ENCODE results near the gene MYL12B. TPM values are rescaled to one million over a fixed set of nuclear protein-coding genes. Genes with fewer than 3 reads are reported as not detected.
"Not testable (repeated sequence)": the region's sequence is repeated elsewhere in the genome, so short reads cannot be mapped to it uniquely, and the experiment has no call there.

The MYL12B gene
- total RNA-seq, 1 donor from 2014 or later: 275 TPM

DNA sequence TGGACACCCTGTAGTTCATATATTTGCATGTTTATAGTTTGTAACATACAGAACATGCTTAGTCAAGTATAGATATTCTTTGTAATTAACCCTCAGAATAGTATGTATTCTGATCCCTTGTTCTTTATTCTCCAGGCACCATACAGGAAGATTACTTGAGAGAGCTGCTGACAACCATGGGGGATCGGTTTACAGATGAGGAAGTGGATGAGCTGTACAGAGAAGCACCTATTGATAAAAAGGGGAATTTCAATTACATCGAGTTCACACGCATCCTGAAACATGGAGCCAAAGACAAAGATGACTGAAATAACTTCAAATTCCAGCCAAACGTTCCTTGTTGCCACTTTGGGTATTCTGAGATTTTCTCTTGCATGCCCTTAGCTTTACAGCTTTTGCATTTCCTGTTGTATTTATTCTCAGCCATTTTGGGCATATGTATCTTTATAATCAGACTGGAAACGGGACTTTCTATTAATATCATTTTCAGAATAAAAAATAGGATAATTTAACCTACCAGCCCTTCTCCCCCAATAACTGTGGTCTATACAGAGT lies 6.2 kb upstream of the MYL12B start:
- DNase-seq (ENCODE audit: low spot score) (no peak), ATAC-seq (no peak)
- intact Hi-C loops (cut with DNase I): no loop called here

DNA sequence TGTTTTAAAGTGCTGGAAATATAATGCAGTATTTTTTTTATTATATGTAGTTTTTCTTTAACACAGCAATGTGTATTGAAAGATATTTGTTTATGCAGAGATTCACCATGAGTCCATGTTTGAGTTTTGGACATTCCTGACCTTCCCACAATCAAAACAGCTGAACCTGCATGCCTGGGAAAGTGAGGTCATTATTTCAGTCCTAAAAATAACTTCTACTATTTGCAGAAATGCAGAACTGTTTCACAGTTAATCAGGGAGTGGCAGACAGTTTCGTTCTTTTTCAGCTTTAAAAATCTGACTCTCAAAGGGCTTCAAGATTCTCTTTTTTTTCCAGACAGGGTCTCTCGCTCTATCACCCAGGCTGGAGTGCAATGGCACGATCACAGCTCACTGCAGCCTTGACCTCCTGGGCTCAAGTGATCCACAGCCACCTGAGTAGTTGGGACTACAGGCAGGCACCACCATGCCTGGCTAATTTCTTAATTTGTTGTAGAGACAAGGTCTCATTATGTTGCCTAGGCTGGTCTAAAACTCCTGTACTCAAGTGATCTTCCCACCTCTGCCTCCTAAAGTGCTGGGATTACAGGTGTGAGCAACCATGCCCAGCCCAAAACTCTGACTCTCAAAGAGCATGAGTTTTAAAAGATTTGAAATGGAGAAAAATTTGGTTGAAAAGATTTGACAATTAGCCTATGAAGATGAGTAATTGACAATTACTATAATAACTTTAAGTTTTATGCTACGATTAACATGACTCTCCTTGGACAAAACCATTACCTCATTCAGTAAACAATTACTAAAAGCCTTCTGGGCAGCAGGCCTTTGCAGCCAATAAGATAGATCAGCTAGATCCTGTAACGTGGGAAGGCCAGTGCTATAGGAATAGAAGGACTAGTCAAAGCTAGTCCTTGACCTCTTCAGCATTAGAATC lies 5.0 kb upstream of the MYL12B start:
- ATAC-seq (no peak), DNase-seq (ENCODE audit: low spot score) (no peak)
- intact Hi-C loops (cut with DNase I): no loop called here

GRCh38 chr18:3257627-3258120 lies 4.3 kb upstream of the MYL12B start:
- ATAC-seq: no peak
- no peak for DNase-seq (ENCODE audit: low spot score)
- intact Hi-C loops (cut with DNase I): no loop called here

DNA sequence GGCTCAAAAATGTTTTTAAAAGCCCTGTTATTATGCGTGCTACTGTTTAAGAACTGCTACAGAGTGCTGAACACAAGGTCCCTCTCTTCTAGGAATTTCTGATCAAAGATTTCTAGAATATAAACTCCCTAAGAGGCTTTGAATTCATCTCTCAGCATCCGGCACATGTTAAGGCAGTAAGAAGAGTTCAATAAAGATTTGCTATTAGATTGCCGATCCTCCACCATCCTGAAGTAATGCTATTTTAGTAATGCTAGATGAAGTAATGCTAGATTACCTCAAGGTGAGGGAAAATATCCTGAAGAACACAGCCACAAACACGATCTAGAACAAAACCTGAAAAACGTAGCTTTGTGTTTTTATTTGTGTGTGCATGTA lies 949 bp upstream of the MYL12B start:
- intact Hi-C loops (cut with DNase I): no loop called here
- DNase-seq (ENCODE audit: low spot score) (no peak), ATAC-seq (no peak)

DNA sequence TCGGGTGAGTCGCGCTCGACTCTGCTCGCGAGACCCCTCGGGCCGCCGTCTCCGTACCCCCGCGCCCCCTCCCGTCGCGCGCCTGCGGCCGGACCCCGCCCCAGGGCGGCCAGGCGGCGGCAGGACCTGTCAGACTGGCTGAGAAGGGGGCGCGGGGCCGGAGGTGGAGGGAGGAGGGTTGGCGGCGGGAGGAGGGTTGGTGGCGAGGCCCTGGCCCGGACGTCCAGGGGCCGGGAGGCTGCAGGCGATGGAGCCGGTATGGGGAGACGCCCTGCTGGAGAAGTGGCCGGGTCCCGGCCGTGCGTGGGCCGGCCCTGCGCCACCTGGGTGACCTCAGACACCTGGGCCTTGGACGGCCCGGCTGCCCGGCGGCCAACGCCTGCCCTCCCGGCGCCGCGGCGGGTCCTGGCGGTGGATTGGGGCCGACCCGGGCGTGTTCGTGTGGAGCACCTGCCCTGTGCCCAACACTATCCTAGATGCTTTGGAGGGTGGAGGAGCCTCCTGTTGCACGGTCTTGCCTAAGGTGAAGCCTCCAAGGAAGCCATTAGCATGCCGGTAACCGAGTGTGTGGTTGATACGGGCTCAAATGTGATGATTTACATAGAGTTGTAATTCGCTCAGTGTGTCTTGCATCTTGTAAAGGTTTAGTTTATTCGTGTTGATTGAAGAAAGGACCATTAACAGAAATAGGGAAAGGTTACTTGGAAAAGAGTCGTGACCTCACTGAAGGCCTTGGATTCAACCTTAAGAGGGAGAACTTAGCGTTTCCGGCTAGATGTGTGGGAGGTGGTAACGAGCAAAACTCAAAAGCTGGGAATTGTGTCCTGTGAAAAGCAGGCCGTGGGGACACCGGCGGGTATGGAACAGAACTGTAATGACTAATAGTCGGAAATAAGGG lies 550 bp downstream of the MYL12B start:
- ATAC-seq: no peak
- DNase-seq (ENCODE audit: low spot score): no peak
- intact Hi-C loops (cut with DNase I): no loop called here

DNA sequence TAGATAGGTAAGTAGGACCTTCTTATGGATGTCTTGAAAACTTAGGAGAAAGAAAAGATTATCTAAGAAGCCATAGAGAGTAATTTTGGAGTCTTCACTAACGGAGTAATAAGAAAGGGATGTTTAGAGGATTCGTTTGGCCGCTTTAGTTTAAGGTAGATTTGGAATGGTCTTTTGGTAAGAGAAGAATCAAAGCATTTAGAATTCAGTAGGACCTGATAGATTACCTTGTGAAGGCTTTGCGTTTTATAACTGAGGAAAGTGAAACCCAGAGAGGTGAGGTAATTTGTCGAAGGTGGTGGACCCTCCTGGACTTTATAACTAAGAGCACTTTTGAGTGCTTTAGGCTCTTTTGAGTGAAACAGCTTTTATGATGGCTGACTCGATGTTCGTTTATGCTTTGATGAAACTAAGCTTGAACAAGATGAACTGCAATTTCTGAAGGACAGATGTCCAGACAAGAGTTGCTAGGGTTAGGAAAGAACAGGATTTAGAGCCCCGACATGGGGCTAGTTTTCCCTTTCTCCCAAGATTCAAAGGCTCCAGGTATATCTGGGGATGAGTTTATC lies 1.3 kb downstream of the MYL12B start:
- intact Hi-C loops (cut with DNase I): no loop called here
- DNase-seq (ENCODE audit: low spot score): no peak
- no peak for ATAC-seq

GRCh38 chr18:3264362-3264761 lies 2.4 kb downstream of the MYL12B start:
- DNase-seq (ENCODE audit: low spot score): no peak
- no peak for ATAC-seq
- intact Hi-C loops (cut with DNase I): no loop called here

DNA sequence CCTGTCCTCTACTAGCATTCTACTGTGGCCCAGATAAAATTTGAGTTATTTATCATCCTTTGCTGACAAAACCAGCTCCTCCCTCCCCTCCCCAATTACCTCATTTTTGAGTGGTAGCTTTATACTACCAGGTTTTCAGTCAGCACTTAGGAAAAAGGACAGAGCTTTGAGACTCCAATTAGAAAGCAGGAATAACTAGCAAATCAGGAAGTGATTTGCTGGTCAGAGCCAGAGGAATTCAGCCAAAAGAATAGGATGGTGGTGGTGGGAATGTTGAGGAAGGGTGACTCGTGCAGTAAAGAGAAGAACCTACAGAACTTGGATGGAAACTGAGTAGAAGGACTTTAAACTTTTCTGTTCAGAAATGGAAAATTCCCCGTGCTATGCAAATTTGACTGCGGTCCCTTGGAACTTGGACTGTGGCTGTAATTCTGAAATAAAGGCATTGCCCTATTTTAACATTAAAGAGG lies 3.7 kb downstream of the MYL12B start:
- no peak for DNase-seq (ENCODE audit: low spot score)
- intact Hi-C loops (cut with DNase I): no loop called here
- ATAC-seq: no peak

- ATAC-seq: no peak
Observed at GRCh38 chr18:3266062-3266608, 4.2 kb downstream of the MYL12B start.

DNA sequence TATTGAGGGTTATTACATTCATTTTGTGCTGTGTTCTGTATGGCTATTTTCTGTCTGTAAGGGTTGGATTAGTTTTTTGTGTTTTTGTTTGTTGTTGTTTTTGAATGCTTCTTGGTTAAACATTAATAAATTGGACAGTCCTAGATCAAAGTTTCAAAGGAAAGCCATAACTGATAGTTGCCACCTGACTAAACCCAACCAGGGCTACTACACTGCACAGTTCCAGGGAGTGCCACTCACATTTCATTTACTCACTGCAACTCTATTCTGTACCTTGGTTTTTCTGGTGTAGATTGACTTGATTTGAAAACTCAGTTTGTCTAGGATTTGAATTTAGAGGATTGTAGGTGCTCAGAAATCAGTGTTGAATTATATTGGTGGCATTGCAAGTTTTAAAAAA lies 6.4 kb downstream of the MYL12B start:
- DNase-seq (ENCODE audit: low spot score) (no peak), ATAC-seq (no peak)
- intact Hi-C loops (cut with DNase I): no loop called here

More at GRCh38 chr18:3266062-3266608, 4.2 kb downstream of the MYL12B start:
- intact Hi-C loops (cut with DNase I): no loop called here
- DNase-seq (ENCODE audit: low spot score): no peak

DNA sequence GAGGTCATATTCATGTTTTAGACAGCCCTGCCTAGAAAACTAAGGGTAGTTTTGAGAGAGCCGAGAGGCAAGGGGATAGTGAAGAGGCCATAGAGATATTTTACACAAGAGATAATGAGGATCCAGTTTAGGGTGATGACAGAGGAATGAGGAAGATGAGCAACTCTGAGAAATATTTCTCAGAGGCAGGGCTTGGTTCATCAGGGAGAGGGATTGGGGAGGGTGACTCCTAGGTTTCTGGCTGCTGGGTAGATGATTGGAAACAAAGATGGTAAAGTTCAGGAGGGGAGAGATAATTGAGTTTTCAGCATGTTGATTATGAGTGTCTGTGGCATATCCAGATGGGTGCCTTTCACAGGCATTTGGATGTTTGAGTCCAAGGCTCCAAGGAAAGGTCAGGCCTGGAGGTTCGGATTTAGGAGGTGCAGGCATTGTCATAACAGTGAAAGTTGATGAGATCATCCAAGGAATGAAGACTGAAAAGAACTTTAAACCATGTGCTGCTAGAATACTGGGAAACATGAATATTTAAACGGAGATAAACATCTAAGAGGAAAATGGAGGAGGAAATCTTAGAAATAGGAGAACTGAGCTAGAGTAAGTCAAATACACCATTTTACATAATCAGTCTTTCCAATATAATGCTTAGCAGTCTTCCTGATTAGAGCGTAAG lies 7.4 kb downstream of the MYL12B start:
- DNase-seq (ENCODE audit: low spot score): no peak
- ATAC-seq: peak; percentile 44
- intact Hi-C loops (cut with DNase I): no loop called here

DNA sequence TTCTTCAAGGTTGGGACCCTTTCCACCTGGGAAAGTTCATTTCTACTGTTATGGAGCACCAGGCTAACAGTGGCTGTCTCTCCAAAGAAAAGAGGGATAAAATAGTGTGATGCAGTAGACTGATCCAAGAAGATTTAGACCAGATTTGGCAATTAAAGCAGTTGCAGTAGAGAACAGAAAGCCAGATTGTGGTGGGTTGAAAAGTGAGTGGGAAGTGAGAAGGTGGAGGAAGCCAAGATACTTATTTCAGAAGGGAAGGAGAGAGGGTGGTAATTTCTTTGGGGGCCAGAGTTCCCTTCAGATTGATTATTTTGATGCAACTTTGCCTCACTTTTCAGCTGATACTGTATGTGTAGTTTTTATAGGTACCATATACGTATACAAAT lies 8.0 kb downstream of the MYL12B start:
- ATAC-seq: no peak
- intact Hi-C loops (cut with DNase I): loop anchor here (10.0 kb wide), 1 partner anchor 185 kb away; the partner anchor contains the start of gene TGIF1
- DNase-seq (ENCODE audit: low spot score): no peak

GRCh38 chr18:3273042-3273441 lies 11.1 kb downstream of the MYL12B start:
- no peak for DNase-seq (ENCODE audit: low spot score)
- intact Hi-C loops (cut with DNase I): loop anchor here (10.0 kb wide), 1 partner anchor 182 kb away; the partner anchor contains the start of gene TGIF1
- no peak for ATAC-seq

DNA sequence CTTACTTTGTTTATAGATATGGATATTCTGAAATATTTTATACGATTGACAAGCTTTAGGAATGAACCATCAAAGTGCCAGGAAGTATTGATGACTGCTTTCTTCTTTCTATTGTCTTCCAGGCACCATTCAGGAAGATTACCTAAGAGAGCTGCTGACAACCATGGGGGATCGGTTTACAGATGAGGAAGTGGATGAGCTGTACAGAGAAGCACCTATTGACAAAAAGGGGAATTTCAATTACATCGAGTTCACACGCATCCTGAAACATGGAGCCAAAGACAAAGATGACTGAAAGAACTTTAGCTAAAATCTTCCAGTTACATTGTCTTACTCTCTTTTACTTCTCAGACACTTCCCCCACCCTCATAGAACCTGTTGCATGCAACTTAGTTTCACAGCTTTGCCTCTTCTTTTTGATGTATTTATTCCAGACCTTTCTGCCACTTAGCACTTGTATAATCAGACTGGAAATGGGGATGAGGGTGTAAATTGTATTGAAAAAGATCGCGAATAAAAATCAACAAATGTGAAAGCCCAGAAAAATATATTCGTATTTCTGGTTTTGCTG lies 15.8 kb downstream of the MYL12B start:
- not testable (repeated sequence) for ATAC-seq; DNase-seq (ENCODE audit: low spot score)
- intact Hi-C loops (cut with DNase I): loop anchor here (10.0 kb wide), 1 partner anchor 177 kb away; the partner anchor contains the start of gene TGIF1

- intact Hi-C loops (cut with DNase I): loop anchor here (5.0 to 10.0 kb wide), 3 partner anchors 175 to 388 kb away; partner anchors contain the start of gene TGIF1
- no peak for DNase-seq (ENCODE audit: low spot score)
- ATAC-seq: no peak
Observed at GRCh38 chr18:3279201-3280185, 17.6 kb downstream of the MYL12B start.

Data from sciatic nerve (tissue), 2 donors.